Activated B cell treated with CpG ODN at 0.5 μM for 24 hours (primary cell): Measurements from ENCODE around the gene CASQ2. TPM values are rescaled to one million over a fixed set of nuclear protein-coding genes. Genes with fewer than 3 reads are reported as not detected.

ENCODE experiments used
- ATAC-seq: fragments of 200-7000 bp; cut with Tn5 transposase; one replicate; pipeline ENCODE4 v1.10.0; 2021; ENCODE audit warnings: low read depth, mild to moderate bottlenecking, moderate library complexity
- CTCF ChIA-PET: fragments of 350-600 bp; sonication (Branson Sonifier 250); formaldehyde crosslinking; loops from one replicate; lab custom pipeline; 2021; ENCODE audit warnings: antibody characterized with exemption; lab: Charles Lee
- POLR2A ChIA-PET: fragments of 350-600 bp; sonication (Branson Sonifier 250); formaldehyde crosslinking; loops from one replicate; lab custom pipeline; 2021; ENCODE audit warnings: antibody characterized with exemption; lab: Charles Lee
- DNase-seq: peaks from one replicate; pipeline ENCODE4 v3.0.0; 2022
- H3K27ac Mint-ChIP-seq: one replicate; pipeline ENCODE4 v1.8.0; 2020; ENCODE audit warnings: mixed read lengths
- H3K27me3 Mint-ChIP-seq: one replicate; pipeline ENCODE4 v1.8.0; 2021; ENCODE audit warnings: mixed read lengths
- H3K36me3 Mint-ChIP-seq: one replicate; pipeline ENCODE4 v1.8.0; 2021; ENCODE audit warnings: low read depth, mixed read lengths
- H3K4me1 Mint-ChIP-seq: one replicate; pipeline ENCODE4 v1.8.0; 2021; ENCODE audit warnings: mixed read lengths
- H3K4me3 Mint-ChIP-seq: one replicate; pipeline ENCODE4 v1.8.0; 2020; ENCODE audit warnings: mild to moderate bottlenecking, mixed read lengths
- H3K9me3 Mint-ChIP-seq: one replicate; pipeline ENCODE4 v1.8.0; 2020; ENCODE audit warnings: mixed read lengths
- CTCF ChIP-seq: fragments of 200-600 bp; IDR thresholded peaks from one replicate; pipeline ENCODE4 v1.8.0; 2022; ENCODE audit warnings: antibody characterized with exemption, mild to moderate bottlenecking
- intact Hi-C: fragments of 100-400 bp; cut with micrococcal nuclease; formaldehyde crosslinking; loops from one replicate; pipeline ENCODE4 v1.15.1; 2024
- total RNA-seq: library from RNA; stranded (reverse); gene quantifications from 2 replicates; pipeline ENCODE4 v1.2.3, GENCODE V29; 2022

The CASQ2 gene
- total RNA-seq, 1 donor from 2014 or later, result not detected

GRCh38 chr1:115802416-115802815 lies 33.9 kb upstream of the CASQ2 start:
- ChIA-PET CTCF (no interaction called here), POLR2A (no interaction called here)
- peaks cover 10% of the 10 kb centered on the region for H3K27me3 Mint-ChIP-seq
- no peak overlapping the region for H3K4me3 Mint-ChIP-seq
- no peaks in the 10 kb centered on the region for H3K36me3 Mint-ChIP-seq
- no peaks in the 10 kb centered on the region for H3K4me1 Mint-ChIP-seq
- no peaks in the 10 kb centered on the region for H3K9me3 Mint-ChIP-seq
- TF ChIP-seq CTCF, result no peak
- DNase-seq (no peak), ATAC-seq (no peak)
- intact Hi-C loops, result loop anchor here (10.0 kb wide), 1 partner anchor 1252 kb away; no protein-coding TSS in a partner anchor
- H3K27ac Mint-ChIP-seq, result no peak overlapping the region

GRCh38 chr1:115797486-115797885 lies 29.0 kb upstream of the CASQ2 start:
- Mint-ChIP-seq H3K27me3 (peaks cover 13% of the 10 kb centered on the region), H3K9me3 (no peaks in the 10 kb centered on the region), H3K27ac (no peak overlapping the region), H3K4me1 (no peaks in the 10 kb centered on the region), H3K4me3 (no peak overlapping the region), H3K36me3 (no peaks in the 10 kb centered on the region)
- intact Hi-C loops, result no loop called here
- no peak for TF ChIP-seq CTCF
- DNase-seq (no peak), ATAC-seq (no peak)
- CTCF ChIA-PET, result interaction anchor here (1.5 kb wide), 1 partner anchor 12 kb away, joined by 3 read pairs; no protein-coding TSS in a partner anchor
- POLR2A ChIA-PET, result no interaction called here

- ChIA-PET CTCF (no interaction called here), POLR2A (no interaction called here)
- Mint-ChIP-seq H3K4me3 (no peak overlapping the region), H3K4me1 (no peaks in the 10 kb centered on the region), H3K9me3 (no peaks in the 10 kb centered on the region), H3K36me3 (no peaks in the 10 kb centered on the region), H3K27ac (no peak overlapping the region), H3K27me3 (peaks cover 16% of the 10 kb centered on the region)
- DNase-seq (no peak), ATAC-seq (no peak)
- no peak for TF ChIP-seq CTCF
- intact Hi-C loops, result no loop called here
These were observed 28.4 kb upstream of the CASQ2 start for GRCh38 chr1:115796897-115797296.

- no peak for DNase-seq
- POLR2A ChIA-PET, result no interaction called here
- Mint-ChIP-seq H3K36me3 (no peaks in the 10 kb centered on the region), H3K4me1 (no peaks in the 10 kb centered on the region), H3K4me3 (no peak overlapping the region), H3K9me3 (no peaks in the 10 kb centered on the region), H3K27ac (no peak overlapping the region), H3K27me3 (peaks cover 16% of the 10 kb centered on the region)
- intact Hi-C loops, result no loop called here
- no peak for TF ChIP-seq CTCF
- CTCF ChIA-PET, result no interaction called here
- no peak for ATAC-seq
These were observed 27.5 kb upstream of the CASQ2 start for GRCh38 chr1:115796036-115796435.

- ChIA-PET CTCF (no interaction called here), POLR2A (no interaction called here)
- no peaks in the 10 kb centered on the region for H3K36me3 Mint-ChIP-seq
- no peak overlapping the region for H3K27ac Mint-ChIP-seq
- intact Hi-C loops, result no loop called here
- no peak for ATAC-seq
- H3K27me3 Mint-ChIP-seq, result peaks cover 16% of the 10 kb centered on the region
- DNase-seq, result no peak
- H3K4me3 Mint-ChIP-seq, result no peak overlapping the region
- H3K9me3 Mint-ChIP-seq, result no peaks in the 10 kb centered on the region
- H3K4me1 Mint-ChIP-seq, result no peaks in the 10 kb centered on the region
- no peak for TF ChIP-seq CTCF
These were observed 26.6 kb upstream of the CASQ2 start for GRCh38 chr1:115794976-115795639.
